GM12874 (cell line): ENCODE results near the gene PCDH19.

Experiments
- CTCF ChIP-seq: IDR thresholded peaks from 2 replicates; pipeline ENCODE4 v1.5.1; 2011; ENCODE audit warnings: low read depth, mild to moderate bottlenecking, control low read depth, low read length, moderate library complexity; ENCODE audit not compliant: insufficient read depth

The PCDH19 gene, protein sequence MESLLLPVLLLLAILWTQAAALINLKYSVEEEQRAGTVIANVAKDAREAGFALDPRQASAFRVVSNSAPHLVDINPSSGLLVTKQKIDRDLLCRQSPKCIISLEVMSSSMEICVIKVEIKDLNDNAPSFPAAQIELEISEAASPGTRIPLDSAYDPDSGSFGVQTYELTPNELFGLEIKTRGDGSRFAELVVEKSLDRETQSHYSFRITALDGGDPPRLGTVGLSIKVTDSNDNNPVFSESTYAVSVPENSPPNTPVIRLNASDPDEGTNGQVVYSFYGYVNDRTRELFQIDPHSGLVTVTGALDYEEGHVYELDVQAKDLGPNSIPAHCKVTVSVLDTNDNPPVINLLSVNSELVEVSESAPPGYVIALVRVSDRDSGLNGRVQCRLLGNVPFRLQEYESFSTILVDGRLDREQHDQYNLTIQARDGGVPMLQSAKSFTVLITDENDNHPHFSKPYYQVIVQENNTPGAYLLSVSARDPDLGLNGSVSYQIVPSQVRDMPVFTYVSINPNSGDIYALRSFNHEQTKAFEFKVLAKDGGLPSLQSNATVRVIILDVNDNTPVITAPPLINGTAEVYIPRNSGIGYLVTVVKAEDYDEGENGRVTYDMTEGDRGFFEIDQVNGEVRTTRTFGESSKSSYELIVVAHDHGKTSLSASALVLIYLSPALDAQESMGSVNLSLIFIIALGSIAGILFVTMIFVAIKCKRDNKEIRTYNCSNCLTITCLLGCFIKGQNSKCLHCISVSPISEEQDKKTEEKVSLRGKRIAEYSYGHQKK (N-terminal part only)

GRCh38 chrX:100409610-100410590 lies at the start of gene PCDH19:
Gene PCDH19, minus strand, starts transcription at chrX:100410273. Its CDS starts 1,676 bp downstream, at chrX:100408597.
- no peak for TF ChIP-seq CTCF

GRCh38 chrX:100449696-100450608 lies 39.9 kb upstream of the PCDH19 start:
- TF ChIP-seq CTCF, result no peak

GRCh38 chrX:100447655-100448397 lies 37.8 kb upstream of the PCDH19 start:
- TF ChIP-seq CTCF, result peak; percentile 63

GRCh38 chrX:100445593-100445992 lies 35.5 kb upstream of the PCDH19 start:
- TF ChIP-seq CTCF, result no peak

DNA sequence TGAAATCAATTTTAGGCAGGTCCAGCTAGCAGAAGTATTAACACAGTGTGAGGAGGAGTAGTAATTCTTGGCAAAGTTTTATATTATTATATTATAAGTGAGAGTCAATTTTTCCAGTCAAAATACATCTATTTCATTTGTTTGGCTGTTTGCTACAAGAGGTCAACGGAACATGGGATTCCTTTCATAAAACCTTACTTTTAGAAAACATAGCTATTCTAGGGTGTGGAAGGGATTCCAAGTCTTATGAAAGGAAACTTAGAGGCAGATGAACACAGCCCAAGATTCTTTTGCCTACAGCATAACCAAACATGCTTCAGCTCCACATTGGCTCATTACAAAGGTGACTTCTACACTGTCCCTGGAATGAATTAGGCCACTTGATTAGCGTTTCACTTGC lies 29.9 kb upstream of the PCDH19 start:
- no peak for TF ChIP-seq CTCF

- TF ChIP-seq CTCF, result no peak
These were observed 25.7 kb upstream of the PCDH19 start for GRCh38 chrX:100435726-100436125.
